Breast epithelium (tissue), 4 donors: ENCODE results near the gene FBXO31. TPM values are rescaled to one million over a fixed set of nuclear protein-coding genes. Genes with fewer than 3 reads are reported as not detected.

Source experiments
- DNase-seq, 2 donors: peaks; one replicate each; pipeline ENCODE4 v3.0.0-alpha.2; 2019; ENCODE audit warnings: low spot score in 2 of 2
- H3K27ac ChIP-seq, 2 donors: fragments of 200-600 bp; sonication (generic) in 1 of 2; one replicate each; pipeline ENCODE4 v1.5.1; 2016 to 2019; ENCODE audit warnings: mild to moderate bottlenecking in 1 of 2
- H3K27me3 ChIP-seq, 2 donors: fragments of 200-600 bp; sonication (generic) in 1 of 2; one replicate each; pipeline versions ENCODE4 v1.5.1 to v1.6.0; 2017 to 2019; ENCODE audit warnings: control low read depth in 1 of 2, mild to moderate bottlenecking in 1 of 2
- H3K36me3 ChIP-seq: fragments of 200-600 bp; one replicate; pipeline ENCODE4 v1.5.1; 2019
- H3K4me1 ChIP-seq, 2 donors: fragments of 200-600 bp; sonication (generic); one replicate each; pipeline ENCODE4 v1.5.1; 2016 to 2019; ENCODE audit warnings: control low read depth in 1 of 2
- H3K4me3 ChIP-seq, 3 donors: fragments of 200-600 bp; sonication (generic); 1 replicate in 2 of 3; 2 replicates in 1 of 3; pipeline ENCODE4 v1.5.1; 2016 to 2019; ENCODE audit warnings: mild to moderate bottlenecking in 3 of 3, moderate library complexity in 2 of 3
- H3K9me3 ChIP-seq, 2 donors: fragments of 200-600 bp; sonication (generic) in 1 of 2; one replicate each; pipeline ENCODE4 v1.5.1; 2016 to 2019; ENCODE audit warnings: control low read depth in 1 of 2
- CTCF ChIP-seq, 3 donors: fragments of 450-650 bp; IDR thresholded peaks; one replicate each; pipeline ENCODE4 v1.5.1; 2016 to 2017; ENCODE audit warnings: antibody characterized with exemption in 3 of 3, mild to moderate bottlenecking in 3 of 3, moderate library complexity in 3 of 3
- POLR2A ChIP-seq: fragments of 450-650 bp; IDR thresholded peaks from one replicate; pipeline ENCODE4 v1.6.1; 2016; ENCODE audit warnings: antibody characterized with exemption, mild to moderate bottlenecking, moderate library complexity
- POLR2AphosphoS5 ChIP-seq, 3 donors: sonication (generic); formaldehyde crosslinking; IDR thresholded peaks; one replicate each; pipeline ENCODE4 v1.6.1; 2017; ENCODE audit warnings: antibody characterized with exemption in 3 of 3
- intact Hi-C: fragments of 100-400 bp; cut with DNase I; formaldehyde crosslinking; loops from one replicate; pipeline ENCODE4 v1.15.1; 2023; ENCODE audit warnings: low total_unique reads
- total RNA-seq, 3 donors: library from RNA; depleted of rRNA; stranded (reverse); fragments of >200 nt; gene quantifications; one replicate each; pipeline ENCODE4 v1.1.0, GENCODE V29; 2016

The FBXO31 gene
- total RNA-seq, 3 donors from 2014 or later = 43.0 to 74.7 (median 67.4) TPM

- Histone ChIP-seq H3K4me3 (no peak overlapping the region), H3K27me3 (no peaks in the 10 kb centered on the region), H3K27ac (no peak overlapping the region), H3K9me3 (no peaks in the 10 kb centered on the region), H3K4me1 (no peaks in the 10 kb centered on the region), H3K36me3 (no peaks in the 10 kb centered on the region)
- DNase-seq = no peak
- intact Hi-C loops = no loop called here
- no peak for TF ChIP-seq POLR2A
- no peak for TF ChIP-seq CTCF (IDR thresholded peaks at IDR 0.05)
- TF ChIP-seq POLR2AphosphoS5 (IDR thresholded peaks at IDR 0.05) = no peak
Measured at GRCh38 chr16:87348616-87349157, 34.9 kb downstream of the FBXO31 start.

GRCh38 chr16:87347932-87348615, 35.5 kb downstream of the FBXO31 start:
- Histone ChIP-seq H3K27me3 (no peaks in the 10 kb centered on the region), H3K36me3 (no peaks in the 10 kb centered on the region), H3K4me3 (no peak overlapping the region), H3K4me1 (no peaks in the 10 kb centered on the region), H3K9me3 (no peaks in the 10 kb centered on the region), H3K27ac (no peak overlapping the region)
- intact Hi-C loops = no loop called here
- no peak for DNase-seq
- TF ChIP-seq POLR2AphosphoS5 (IDR thresholded peaks at IDR 0.05) = no peak
- no peak for TF ChIP-seq POLR2A
- TF ChIP-seq CTCF (IDR thresholded peaks at IDR 0.05) = no peak

- H3K36me3 ChIP-seq = no peaks in the 10 kb centered on the region
- no peaks in the 10 kb centered on the region for H3K4me1 ChIP-seq
- H3K9me3 ChIP-seq = no peaks in the 10 kb centered on the region
- H3K27ac ChIP-seq = no peak overlapping the region
- no peak for DNase-seq
- intact Hi-C loops = no loop called here
- H3K27me3 ChIP-seq = no peaks in the 10 kb centered on the region
- no peak overlapping the region for H3K4me3 ChIP-seq
- TF ChIP-seq CTCF (IDR thresholded peaks at IDR 0.05) (no peak), POLR2A (no peak), POLR2AphosphoS5 (IDR thresholded peaks at IDR 0.05) (no peak)
Measured at GRCh38 chr16:87346517-87347060, 37.0 kb downstream of the FBXO31 start.

DNA sequence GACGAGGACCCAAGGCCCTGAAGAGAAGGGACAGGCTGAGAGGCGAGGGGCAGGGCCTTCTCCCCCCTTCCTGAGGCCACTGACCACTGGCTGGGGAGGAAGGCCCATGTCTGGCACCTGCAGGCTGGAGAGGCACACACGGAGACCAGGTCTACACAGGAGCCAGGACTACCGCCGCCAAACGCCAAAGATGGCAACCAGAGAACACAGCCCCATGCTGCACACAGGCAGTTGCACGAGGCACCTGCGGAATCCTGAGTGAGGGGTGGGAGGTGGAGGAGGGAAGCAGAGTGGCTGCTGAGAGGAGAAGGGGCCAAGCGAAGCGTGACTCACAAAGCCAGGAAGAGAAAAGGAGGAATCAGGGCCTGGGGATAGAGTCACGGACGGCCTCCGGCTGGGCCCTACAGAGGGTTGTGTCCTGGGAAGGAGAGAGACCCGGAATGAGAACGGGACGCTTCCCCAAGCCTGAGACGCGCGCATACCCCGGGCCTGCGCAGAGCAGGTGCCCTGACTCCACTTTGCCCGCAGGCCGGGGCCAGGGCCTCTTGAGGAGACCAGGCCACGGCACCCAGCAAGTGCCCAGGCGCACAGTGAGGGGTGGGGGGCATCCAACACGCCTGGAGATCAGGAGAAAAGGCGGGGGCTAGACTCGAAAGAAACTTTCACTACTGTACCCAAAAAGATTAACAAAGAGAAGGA, 37.7 kb downstream of the FBXO31 start:
- peak overlapping the region in 1 of 2 donors; percentile 59 for H3K27ac ChIP-seq
- no peak for TF ChIP-seq POLR2AphosphoS5 (IDR thresholded peaks at IDR 0.05)
- no peak for TF ChIP-seq POLR2A
- TF ChIP-seq CTCF (IDR thresholded peaks at IDR 0.05) = no peak
- H3K9me3 ChIP-seq = no peaks in the 10 kb centered on the region
- DNase-seq = no peak
- intact Hi-C loops = no loop called here
- no peaks in the 10 kb centered on the region for H3K4me1 ChIP-seq
- H3K27me3 ChIP-seq = no peaks in the 10 kb centered on the region
- H3K4me3 ChIP-seq = no peak overlapping the region
- H3K36me3 ChIP-seq = no peaks in the 10 kb centered on the region
